Liver (tissue), 9 donors: ENCODE measurements around the gene IFT52. TPM values are rescaled to one million over a fixed set of nuclear protein-coding genes. Genes with fewer than 3 reads are reported as not detected.

Experiments
- DNase-seq: peaks from one replicate; pipeline ENCODE4 v3.0.0-alpha.2; 2017; ENCODE audit warnings: low spot score
- H3K27ac ChIP-seq, 2 donors: one replicate each; pipeline ENCODE4 v1.7.0; 2013; ENCODE audit warnings: inconsistent platforms in 2 of 2, low read length in 2 of 2, control low read depth in 1 of 2, low read depth in 1 of 2, mild to moderate bottlenecking in 1 of 2
- H3K27me3 ChIP-seq, 4 donors: one replicate each; pipeline versions ENCODE4 v1.6.1 to v1.7.0; 2013; ENCODE audit warnings: low read length in 3 of 4, inconsistent platforms in 1 of 4, mild to moderate bottlenecking in 1 of 4, moderate library complexity in 1 of 4; ENCODE audit not compliant: control insufficient read depth in 4 of 4, insufficient read depth in 4 of 4
- H3K36me3 ChIP-seq, 4 donors: one replicate each; pipeline versions ENCODE4 v1.6.1 to v1.7.0; 2013; ENCODE audit warnings: low read length in 3 of 4, mild to moderate bottlenecking in 3 of 4, low read depth in 1 of 4, moderate library complexity in 1 of 4; ENCODE audit not compliant: control insufficient read depth in 4 of 4, insufficient read depth in 3 of 4
- H3K4me1 ChIP-seq, 4 donors: one replicate each; pipeline versions ENCODE4 v1.6.1 to v1.7.0; 2013; ENCODE audit warnings: low read length in 3 of 4, mild to moderate bottlenecking in 3 of 4, moderate library complexity in 1 of 4; ENCODE audit not compliant: control insufficient read depth in 4 of 4, insufficient read depth in 4 of 4
- H3K4me3 ChIP-seq, 3 donors: one replicate each; pipeline versions ENCODE4 v1.6.1 to v1.7.0; 2013; ENCODE audit warnings: low read length in 3 of 3, control low read depth in 1 of 3, low read depth in 1 of 3, mild to moderate bottlenecking in 1 of 3
- H3K9ac ChIP-seq, 2 donors: one replicate each; pipeline ENCODE4 v1.7.0; 2013; ENCODE audit warnings: low read length in 2 of 2, mild to moderate bottlenecking in 2 of 2, moderate library complexity in 2 of 2, control low read depth in 1 of 2, low read depth in 1 of 2
- H3K9me3 ChIP-seq, 4 donors: one replicate each; pipeline versions ENCODE4 v1.6.1 to v1.7.0; 2013; ENCODE audit warnings: low read length in 3 of 4; ENCODE audit not compliant: control insufficient read depth in 4 of 4
- ATF3 ChIP-seq: IDR thresholded peaks from 2 replicates; pipeline ENCODE4 v1.6.1; 2016; ENCODE audit warnings: antibody characterized with exemption
- EGR1 ChIP-seq, 2 donors: IDR thresholded peaks; 2 replicates each; pipeline ENCODE4 v1.6.1; 2016 to 2018; ENCODE audit warnings: antibody characterized with exemption in 2 of 2, low read depth in 2 of 2
- FOXA1 ChIP-seq: IDR thresholded peaks from 2 replicates; pipeline ENCODE4 v1.6.1; 2016; ENCODE audit warnings: antibody characterized with exemption
- FOXA2 ChIP-seq: IDR thresholded peaks from 2 replicates; pipeline ENCODE4 v1.6.1; 2016; ENCODE audit warnings: antibody characterized with exemption
- GABPA ChIP-seq, 2 donors: IDR thresholded peaks in 1 of 2; conservative IDR thresholded peaks in 1 of 2; 2 replicates each; pipeline ENCODE4 v1.6.1; 2016; ENCODE audit warnings: antibody characterized with exemption in 2 of 2, mild to moderate bottlenecking in 1 of 2, moderate library complexity in 1 of 2
- HNF4A ChIP-seq, 2 donors: conservative IDR thresholded peaks; 2 replicates each; pipeline ENCODE4 v1.6.1; 2016; ENCODE audit warnings: antibody characterized with exemption in 2 of 2, mild to moderate bottlenecking in 2 of 2
- HNF4G ChIP-seq: IDR thresholded peaks from 2 replicates; pipeline ENCODE4 v1.6.1; 2016; ENCODE audit warnings: antibody characterized with exemption
- JUND ChIP-seq, 2 donors: IDR thresholded peaks; 2 replicates each; pipeline ENCODE4 v1.6.1; 2016; ENCODE audit warnings: antibody characterized with exemption in 2 of 2
- MAX ChIP-seq: IDR thresholded peaks from 2 replicates; pipeline ENCODE4 v1.6.1; 2016; ENCODE audit warnings: antibody characterized with exemption
- NR2F2 ChIP-seq: IDR thresholded peaks from 2 replicates; pipeline ENCODE4 v1.6.1; 2016; ENCODE audit warnings: antibody characterized with exemption
- RXRA ChIP-seq, 2 donors: IDR thresholded peaks; 2 replicates each; pipeline ENCODE4 v1.6.1; 2017 to 2018; ENCODE audit warnings: antibody characterized with exemption in 2 of 2, mild to moderate bottlenecking in 1 of 2
- TAF1 ChIP-seq: conservative IDR thresholded peaks from 2 replicates; pipeline ENCODE4 v1.6.1; 2016; ENCODE audit warnings: antibody characterized with exemption, mild to moderate bottlenecking
- YY1 ChIP-seq: IDR thresholded peaks from 2 replicates; pipeline ENCODE4 v1.6.1; 2016; ENCODE audit warnings: antibody characterized with exemption, mild to moderate bottlenecking
- WGBS: extraction: QIAGEN DNeasy Blood & Tissue Kit; methylation state at CpG from one replicate; pipeline ENCODE4 v1.1.7; 2013; 5-methylcytosine and 5-hydroxymethylcytosine counted together
- polyA plus RNA-seq, 2 donors: library from polyadenylated mRNA; stranded (reverse) in 1 of 2; unstranded in 1 of 2; fragments of 200-250 nt in 1 of 2; fragments of >200 nt in 1 of 2; fragmentation: Nextera tagmentation in 1 of 2; extraction: Ambion mirVana in 1 of 2; gene quantifications; one replicate each; pipeline versions ENCODE4 v1.2.1 to v1.2.3, GENCODE V29; 2013 to 2015
- total RNA-seq, 2 donors: library from RNA; depleted of rRNA; stranded (reverse); fragments of >200 nt; gene quantifications; one replicate each; pipeline ENCODE4 v1.2.3, GENCODE V29; 2014
- TF ChIP-seq, protein P1 (sequence below): fragments of 150-350 bp; IDR thresholded peaks from 2 replicates; pipeline ENCODE4 v1.5.1; 2017; ENCODE audit warnings: improper control_type of control experiment, low read depth, low read length; ENCODE audit not compliant: missing input control
- TF ChIP-seq, protein P2 (sequence below): IDR thresholded peaks from 2 replicates; pipeline ENCODE4 v1.6.1; 2016; ENCODE audit warnings: antibody characterized with exemption, mild to moderate bottlenecking
- donor health status: healthy.
- donor health status: healthy.
- donor health status: healthy.
- donor health status: healthy.
- donor health status: healthy.

Gene IFT52
- total and polyA plus RNA-seq, 4 donors: 3.3 to 24.3 (median 4.8) TPM

DNA sequence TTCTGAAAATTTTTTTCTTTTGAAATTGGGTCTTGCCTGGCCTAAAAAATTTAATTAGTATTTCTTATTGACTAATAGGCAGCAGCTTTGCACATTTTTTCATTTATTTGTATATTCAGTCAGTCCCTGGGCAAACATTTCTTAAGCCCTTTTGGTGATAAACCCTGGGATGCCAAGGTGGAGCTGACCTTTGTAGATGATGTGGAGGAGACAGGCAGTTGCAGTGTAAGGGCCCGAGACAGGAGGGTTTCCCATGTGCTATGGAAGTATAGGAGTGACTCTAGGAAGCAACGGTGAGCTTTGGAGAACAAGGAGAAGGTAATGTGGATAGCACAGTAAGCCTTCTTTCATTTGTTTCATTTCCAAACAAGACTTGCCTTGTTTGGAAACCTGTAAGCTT, 79.7 kb downstream of the IFT52 start (continued):
- TF ChIP-seq EGR1 (IDR thresholded peaks at IDR 0.05; ENCODE audit: low read depth in 2 of 2): no peak
- TF ChIP-seq GABPA (IDR thresholded peaks at IDR 0.05 in 1 of 2, conservative IDR thresholded peaks at IDR 0.05 in 1 of 2): no peak
- no peak for TF ChIP-seq FOXA1
- TF ChIP-seq, protein P1, sequence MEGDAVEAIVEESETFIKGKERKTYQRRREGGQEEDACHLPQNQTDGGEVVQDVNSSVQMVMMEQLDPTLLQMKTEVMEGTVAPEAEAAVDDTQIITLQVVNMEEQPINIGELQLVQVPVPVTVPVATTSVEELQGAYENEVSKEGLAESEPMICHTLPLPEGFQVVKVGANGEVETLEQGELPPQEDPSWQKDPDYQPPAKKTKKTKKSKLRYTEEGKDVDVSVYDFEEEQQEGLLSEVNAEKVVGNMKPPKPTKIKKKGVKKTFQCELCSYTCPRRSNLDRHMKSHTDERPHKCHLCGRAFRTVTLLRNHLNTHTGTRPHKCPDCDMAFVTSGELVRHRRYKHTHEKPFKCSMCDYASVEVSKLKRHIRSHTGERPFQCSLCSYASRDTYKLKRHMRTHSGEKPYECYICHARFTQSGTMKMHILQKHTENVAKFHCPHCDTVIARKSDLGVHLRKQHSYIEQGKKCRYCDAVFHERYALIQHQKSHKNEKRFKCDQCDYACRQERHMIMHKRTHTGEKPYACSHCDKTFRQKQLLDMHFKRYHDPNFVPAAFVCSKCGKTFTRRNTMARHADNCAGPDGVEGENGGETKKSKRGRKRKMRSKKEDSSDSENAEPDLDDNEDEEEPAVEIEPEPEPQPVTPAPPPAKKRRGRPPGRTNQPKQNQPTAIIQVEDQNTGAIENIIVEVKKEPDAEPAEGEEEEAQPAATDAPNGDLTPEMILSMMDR: no peak
- TF ChIP-seq RXRA (IDR thresholded peaks at IDR 0.05): no peak

- Histone ChIP-seq H3K9ac (no peak overlapping the region), H3K27ac (no peak overlapping the region), H3K4me3 (no peak overlapping the region), H3K36me3 (no peaks in the 10 kb centered on the region), H3K27me3 (no peaks in the 10 kb centered on the region), H3K9me3 (no peaks in the 10 kb centered on the region), H3K4me1 (no peaks in the 10 kb centered on the region)
- DNase-seq: no peak
- no peak for TF ChIP-seq YY1
- no peak for TF ChIP-seq MAX
- TF ChIP-seq, protein P1: no peak
- no peak for TF ChIP-seq JUND (IDR thresholded peaks at IDR 0.05)
- TF ChIP-seq HNF4G: no peak
- TF ChIP-seq ATF3: no peak
- TF ChIP-seq TAF1: no peak
- TF ChIP-seq HNF4A (conservative IDR thresholded peaks at IDR 0.05): no peak
- TF ChIP-seq FOXA2: no peak
- no peak for TF ChIP-seq RXRA (IDR thresholded peaks at IDR 0.05)
- TF ChIP-seq, protein P2, sequence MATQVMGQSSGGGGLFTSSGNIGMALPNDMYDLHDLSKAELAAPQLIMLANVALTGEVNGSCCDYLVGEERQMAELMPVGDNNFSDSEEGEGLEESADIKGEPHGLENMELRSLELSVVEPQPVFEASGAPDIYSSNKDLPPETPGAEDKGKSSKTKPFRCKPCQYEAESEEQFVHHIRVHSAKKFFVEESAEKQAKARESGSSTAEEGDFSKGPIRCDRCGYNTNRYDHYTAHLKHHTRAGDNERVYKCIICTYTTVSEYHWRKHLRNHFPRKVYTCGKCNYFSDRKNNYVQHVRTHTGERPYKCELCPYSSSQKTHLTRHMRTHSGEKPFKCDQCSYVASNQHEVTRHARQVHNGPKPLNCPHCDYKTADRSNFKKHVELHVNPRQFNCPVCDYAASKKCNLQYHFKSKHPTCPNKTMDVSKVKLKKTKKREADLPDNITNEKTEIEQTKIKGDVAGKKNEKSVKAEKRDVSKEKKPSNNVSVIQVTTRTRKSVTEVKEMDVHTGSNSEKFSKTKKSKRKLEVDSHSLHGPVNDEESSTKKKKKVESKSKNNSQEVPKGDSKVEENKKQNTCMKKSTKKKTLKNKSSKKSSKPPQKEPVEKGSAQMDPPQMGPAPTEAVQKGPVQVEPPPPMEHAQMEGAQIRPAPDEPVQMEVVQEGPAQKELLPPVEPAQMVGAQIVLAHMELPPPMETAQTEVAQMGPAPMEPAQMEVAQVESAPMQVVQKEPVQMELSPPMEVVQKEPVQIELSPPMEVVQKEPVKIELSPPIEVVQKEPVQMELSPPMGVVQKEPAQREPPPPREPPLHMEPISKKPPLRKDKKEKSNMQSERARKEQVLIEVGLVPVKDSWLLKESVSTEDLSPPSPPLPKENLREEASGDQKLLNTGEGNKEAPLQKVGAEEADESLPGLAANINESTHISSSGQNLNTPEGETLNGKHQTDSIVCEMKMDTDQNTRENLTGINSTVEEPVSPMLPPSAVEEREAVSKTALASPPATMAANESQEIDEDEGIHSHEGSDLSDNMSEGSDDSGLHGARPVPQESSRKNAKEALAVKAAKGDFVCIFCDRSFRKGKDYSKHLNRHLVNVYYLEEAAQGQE: no peak
- TF ChIP-seq NR2F2: no peak
- no peak for TF ChIP-seq GABPA (IDR thresholded peaks at IDR 0.05 in 1 of 2, conservative IDR thresholded peaks at IDR 0.05 in 1 of 2)
- 93% methylated on average over 5 of the region's 5 CpGs for WGBS
Measured at GRCh38 chr20:43676368-43676767, 85.6 kb downstream of the IFT52 start.
